SK-N-SH (cell line): Measurements from ENCODE around the gene SCT.

Experiments used
- CTCF ChIP-seq: fragments of 200-600 bp; sonication (generic); IDR thresholded peaks from 2 replicates; pipeline ENCODE4 v1.6.1; 2017; ENCODE audit warnings: antibody characterized with exemption, mild to moderate bottlenecking, moderate library complexity
- EP300 ChIP-seq, 2 experiments: IDR thresholded peaks; 2 replicates each; pipeline versions ENCODE4 v1.4.0 to v1.6.1; 2012; ENCODE audit warnings: borderline replicate concordance in 1 of 2, low read depth in 1 of 2, low read length in 1 of 2
- GATA2 ChIP-seq: sonication (generic); formaldehyde crosslinking; IDR thresholded peaks from 2 replicates; pipeline ENCODE4 v1.5.0; 2020; ENCODE audit warnings: mild to moderate bottlenecking, missing genetic modification reagents
- IRF3 ChIP-seq: fragments of 150-350 bp; IDR thresholded peaks from 2 replicates; pipeline ENCODE4 v1.6.1; 2016; ENCODE audit warnings: mild to moderate bottlenecking, low read depth, low read length
- NRF1 ChIP-seq: IDR thresholded peaks from 2 replicates; pipeline ENCODE4 v1.6.1; 2012; ENCODE audit warnings: low read depth, mild to moderate bottlenecking, low read length
- RAD21 ChIP-seq: IDR thresholded peaks from 2 replicates; pipeline ENCODE4 v1.6.1; 2012; ENCODE audit warnings: mild to moderate bottlenecking, low read length
- REST ChIP-seq: IDR thresholded peaks from 2 replicates; pipeline ENCODE4 v1.6.1; 2012; ENCODE audit warnings: mild to moderate bottlenecking, low read depth, low read length, moderate library complexity
- SMC3 ChIP-seq: IDR thresholded peaks from 2 replicates; pipeline ENCODE4 v1.6.1; 2012; ENCODE audit warnings: low read depth, low read length, improper control_type of control experiment

- TF ChIP-seq IRF3 (no peak), RAD21 (no peak), CTCF (no peak), GATA2 (CRISPR knock-in tag) (no peak), REST (no peak), SMC3 (no peak), NRF1 (no peak), EP300 (IDR thresholded peaks at IDR 0.05; ENCODE audit: borderline replicate concordance in 1 of 2, low read depth in 1 of 2, low read length in 1 of 2) (no peak)
These were observed 1.1 kb upstream of the SCT start for GRCh38 chr11:628056-628455.
